Stimulated activated memory B cell treated with anti-CD40 and anti-IgM and Interleukin-4, amounts not matched to agents 10 μg/mL and 1 μg/mL and 100 μg/mL, for 72 hours (primary cell): ENCODE results near the gene SEMA3A.
"Not testable (repeated sequence)": the region's sequence is repeated elsewhere in the genome, so short reads cannot be mapped to it uniquely, and the experiment has no call there.

Experiments
- ATAC-seq: fragments of 150-1000 bp; cut with Tn5 transposase; 2 replicates; pipeline ENCODE4 v1.10.0; 2021
- H3K27ac Mint-ChIP-seq: one replicate; pipeline ENCODE4 v1.8.0; 2022; ENCODE audit warnings: mild to moderate bottlenecking, mixed read lengths
- H3K27me3 Mint-ChIP-seq: one replicate; pipeline ENCODE4 v1.8.0; 2022; ENCODE audit warnings: mixed read lengths
- H3K36me3 Mint-ChIP-seq: one replicate; pipeline ENCODE4 v1.8.0; 2022; ENCODE audit warnings: mixed read lengths
- H3K4me1 Mint-ChIP-seq: one replicate; pipeline ENCODE4 v1.8.0; 2022; ENCODE audit warnings: mixed read lengths
- H3K4me3 Mint-ChIP-seq: one replicate; pipeline ENCODE4 v1.8.0; 2022; ENCODE audit warnings: mild to moderate bottlenecking, moderate library complexity, mixed read lengths
- H3K9me3 Mint-ChIP-seq: one replicate; pipeline ENCODE4 v1.8.0; 2022; ENCODE audit warnings: mixed read lengths

Gene SEMA3A

GRCh38 chr7:84055904-84056605 is 138.5 kb downstream of the SEMA3A start:
- Mint-ChIP-seq H3K9me3 (no peaks in the 10 kb centered on the region), H3K27me3 (no peaks in the 10 kb centered on the region), H3K36me3 (no peaks in the 10 kb centered on the region), H3K27ac (no peak overlapping the region), H3K4me3 (no peak overlapping the region), H3K4me1 (no peaks in the 10 kb centered on the region)
- ATAC-seq, result no peak

GRCh38 chr7:84055199-84055598 is 139.4 kb downstream of the SEMA3A start:
- not testable (repeated sequence) for H3K27ac Mint-ChIP-seq, H3K9me3 Mint-ChIP-seq, ATAC-seq, H3K4me3 Mint-ChIP-seq, H3K27me3 Mint-ChIP-seq, H3K4me1 Mint-ChIP-seq, H3K36me3 Mint-ChIP-seq

GRCh38 chr7:84049071-84049836 is 145.3 kb downstream of the SEMA3A start:
- no peaks in the 10 kb centered on the region for H3K4me1 Mint-ChIP-seq
- no peaks in the 10 kb centered on the region for H3K36me3 Mint-ChIP-seq
- no peaks in the 10 kb centered on the region for H3K27me3 Mint-ChIP-seq
- H3K9me3 Mint-ChIP-seq, result peaks cover 4% of the 10 kb centered on the region
- H3K27ac Mint-ChIP-seq, result no peak overlapping the region
- H3K4me3 Mint-ChIP-seq, result no peak overlapping the region
- no peak for ATAC-seq

- Mint-ChIP-seq H3K9me3 (peaks cover 4% of the 10 kb centered on the region), H3K4me1 (no peaks in the 10 kb centered on the region), H3K27me3 (no peaks in the 10 kb centered on the region), H3K27ac (no peak overlapping the region), H3K36me3 (no peaks in the 10 kb centered on the region), H3K4me3 (no peak overlapping the region)
- ATAC-seq, result no peak
These were observed 147.5 kb downstream of the SEMA3A start for GRCh38 chr7:84047085-84047484.

- ATAC-seq, result no peak
- peaks cover 4% of the 10 kb centered on the region for H3K9me3 Mint-ChIP-seq
These were observed 149.8 kb downstream of the SEMA3A start for GRCh38 chr7:84044834-84045233.

GRCh38 chr7:84043661-84044191 is 150.9 kb downstream of the SEMA3A start:
- Mint-ChIP-seq H3K4me1 (no peaks in the 10 kb centered on the region), H3K27me3 (no peaks in the 10 kb centered on the region), H3K9me3 (peaks cover 4% of the 10 kb centered on the region), H3K36me3 (no peaks in the 10 kb centered on the region), H3K4me3 (no peak overlapping the region), H3K27ac (no peak overlapping the region)
- no peak for ATAC-seq

More at GRCh38 chr7:84044834-84045233, 149.8 kb downstream of the SEMA3A start:
- Mint-ChIP-seq H3K27me3 (no peaks in the 10 kb centered on the region), H3K36me3 (no peaks in the 10 kb centered on the region), H3K4me3 (no peak overlapping the region), H3K27ac (no peak overlapping the region), H3K4me1 (no peaks in the 10 kb centered on the region)

- no peak overlapping the region for H3K4me3 Mint-ChIP-seq
- ATAC-seq, result no peak
- no peak overlapping the region for H3K27ac Mint-ChIP-seq
- peaks cover 4% of the 10 kb centered on the region for H3K9me3 Mint-ChIP-seq
- H3K4me1 Mint-ChIP-seq, result no peaks in the 10 kb centered on the region
- H3K27me3 Mint-ChIP-seq, result no peaks in the 10 kb centered on the region
- no peaks in the 10 kb centered on the region for H3K36me3 Mint-ChIP-seq
These were observed 152.5 kb downstream of the SEMA3A start for GRCh38 chr7:84042110-84042539.

GRCh38 chr7:84041649-84042048 is 152.9 kb downstream of the SEMA3A start:
- Mint-ChIP-seq H3K4me3 (no peak overlapping the region), H3K36me3 (no peaks in the 10 kb centered on the region), H3K9me3 (peaks cover 4% of the 10 kb centered on the region), H3K4me1 (no peaks in the 10 kb centered on the region), H3K27me3 (no peaks in the 10 kb centered on the region), H3K27ac (no peak overlapping the region)
- ATAC-seq, result no peak

GRCh38 chr7:84040355-84040754 is 154.2 kb downstream of the SEMA3A start:
- Mint-ChIP-seq H3K4me3 (no peak overlapping the region), H3K36me3 (no peaks in the 10 kb centered on the region), H3K27me3 (no peaks in the 10 kb centered on the region), H3K9me3 (no peaks in the 10 kb centered on the region), H3K4me1 (no peaks in the 10 kb centered on the region), H3K27ac (no peak overlapping the region)
- no peak for ATAC-seq

- ATAC-seq, result no peak
- Mint-ChIP-seq H3K36me3 (no peaks in the 10 kb centered on the region), H3K4me3 (no peak overlapping the region), H3K4me1 (no peaks in the 10 kb centered on the region), H3K9me3 (no peaks in the 10 kb centered on the region), H3K27ac (no peak overlapping the region), H3K27me3 (no peaks in the 10 kb centered on the region)
These were observed 155.2 kb downstream of the SEMA3A start for GRCh38 chr7:84039432-84039831.

- Mint-ChIP-seq H3K9me3 (no peaks in the 10 kb centered on the region), H3K4me3 (no peak overlapping the region), H3K4me1 (no peaks in the 10 kb centered on the region), H3K27me3 (no peaks in the 10 kb centered on the region), H3K36me3 (no peaks in the 10 kb centered on the region), H3K27ac (no peak overlapping the region)
- no peak for ATAC-seq
These were observed 166.9 kb downstream of the SEMA3A start for GRCh38 chr7:84027678-84028077.

- Mint-ChIP-seq H3K36me3 (no peaks in the 10 kb centered on the region), H3K4me3 (no peak overlapping the region), H3K27me3 (no peaks in the 10 kb centered on the region), H3K9me3 (no peaks in the 10 kb centered on the region), H3K4me1 (no peaks in the 10 kb centered on the region), H3K27ac (no peak overlapping the region)
- ATAC-seq, result no peak
These were observed 169.2 kb downstream of the SEMA3A start for GRCh38 chr7:84025332-84025927.

GRCh38 chr7:84022684-84023308 is 171.8 kb downstream of the SEMA3A start:
- Mint-ChIP-seq H3K27ac (no peak overlapping the region), H3K27me3 (no peaks in the 10 kb centered on the region), H3K36me3 (no peaks in the 10 kb centered on the region), H3K4me3 (no peak overlapping the region), H3K9me3 (no peaks in the 10 kb centered on the region), H3K4me1 (no peaks in the 10 kb centered on the region)
- no peak for ATAC-seq

- no peak overlapping the region for H3K27ac Mint-ChIP-seq
- no peaks in the 10 kb centered on the region for H3K9me3 Mint-ChIP-seq
- no peaks in the 10 kb centered on the region for H3K27me3 Mint-ChIP-seq
- H3K4me1 Mint-ChIP-seq, result no peaks in the 10 kb centered on the region
- no peaks in the 10 kb centered on the region for H3K36me3 Mint-ChIP-seq
- H3K4me3 Mint-ChIP-seq, result no peak overlapping the region
- no peak for ATAC-seq
These were observed 172.6 kb downstream of the SEMA3A start for GRCh38 chr7:84022009-84022408.

- no peak overlapping the region for H3K4me3 Mint-ChIP-seq
- H3K9me3 Mint-ChIP-seq, result no peaks in the 10 kb centered on the region
- H3K27ac Mint-ChIP-seq, result no peak overlapping the region
- H3K27me3 Mint-ChIP-seq, result no peaks in the 10 kb centered on the region
- no peaks in the 10 kb centered on the region for H3K4me1 Mint-ChIP-seq
- ATAC-seq, result no peak
- no peaks in the 10 kb centered on the region for H3K36me3 Mint-ChIP-seq
These were observed 173.2 kb downstream of the SEMA3A start for GRCh38 chr7:84021292-84021908.
